MV-4-11 (cell line): ENCODE data around the gene HMGCR.

ENCODE experiments used
- DNase-seq: peaks from one replicate; lab custom pipeline; 2025; lab: John Stamatoyannopoulos, UW

Gene HMGCR

GRCh38 chr5:75381456-75381855, 44.4 kb downstream of the HMGCR start:
- DNase-seq, result no peak

DNA sequence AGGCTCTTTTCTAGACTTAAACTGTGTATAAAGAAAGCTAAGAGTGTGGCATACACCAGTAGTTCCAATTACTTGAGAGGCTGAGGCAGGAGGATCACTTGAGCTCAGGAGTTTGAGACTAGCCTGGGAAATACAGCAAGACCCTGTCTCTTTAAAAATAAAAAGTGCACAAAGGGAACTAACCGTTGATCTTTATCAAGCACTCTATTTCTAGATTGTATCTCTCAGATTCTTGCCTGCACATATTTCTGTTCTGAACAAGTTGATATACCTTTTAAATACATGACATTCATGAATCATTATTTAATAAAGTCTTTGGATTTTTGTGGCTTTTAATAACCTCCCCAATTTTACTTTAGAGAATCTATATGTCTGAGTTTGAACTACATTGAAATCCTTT, 47.2 kb downstream of the HMGCR start:
- DNase-seq, result no peak

DNA sequence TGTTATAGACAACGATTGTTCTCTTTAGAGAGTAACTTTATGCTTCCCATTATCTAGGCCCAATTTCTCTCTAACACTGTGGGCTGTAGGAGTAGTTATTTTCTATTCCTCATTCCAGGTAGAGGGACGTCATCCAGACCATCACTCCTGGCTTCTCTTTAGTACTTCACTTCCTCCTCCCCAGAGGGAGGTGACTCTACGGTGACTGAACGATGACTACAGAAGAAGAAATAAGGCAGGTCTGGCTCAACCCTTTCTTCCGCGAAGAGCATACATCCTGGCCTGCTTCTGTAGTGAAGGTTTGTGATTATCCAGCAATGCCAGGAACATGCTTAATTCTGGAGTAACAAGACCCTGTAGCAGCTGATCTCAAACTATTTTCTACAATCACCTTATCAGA, 50.8 kb downstream of the HMGCR start:
- no peak for DNase-seq

DNA sequence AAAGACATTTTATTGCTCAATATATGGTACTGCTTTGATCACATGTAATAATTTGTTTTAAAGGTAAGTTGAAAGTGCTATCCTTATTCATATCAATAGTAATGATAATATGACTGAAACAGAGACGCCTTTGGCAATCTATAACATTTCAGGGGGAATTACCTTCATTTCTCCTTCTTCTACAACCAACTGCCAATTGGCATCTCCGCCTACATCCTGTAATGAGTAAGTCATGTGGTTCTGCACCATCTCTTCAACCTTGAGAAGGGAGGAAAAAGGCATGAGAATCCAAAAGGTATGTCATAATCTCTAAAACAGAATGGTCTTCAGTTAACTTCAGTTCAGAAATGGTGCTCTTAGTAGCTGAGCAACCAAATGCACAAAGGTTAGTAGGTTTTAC, 52.4 kb downstream of the HMGCR start:
- no peak for DNase-seq

- DNase-seq, result no peak
These were observed 58.3 kb downstream of the HMGCR start for GRCh38 chr5:75395277-75395676.

GRCh38 chr5:75405296-75405695, 68.3 kb downstream of the HMGCR start:
- DNase-seq, result peak; percentile 15
